Fibroblast of skin of right quadriceps (primary cell): ENCODE measurements around the gene ZCCHC18.

Experiments used
- DNase-seq: peaks from one replicate; pipeline ENCODE4 v3.0.0-alpha.2; 2013

Gene ZCCHC18

DNA sequence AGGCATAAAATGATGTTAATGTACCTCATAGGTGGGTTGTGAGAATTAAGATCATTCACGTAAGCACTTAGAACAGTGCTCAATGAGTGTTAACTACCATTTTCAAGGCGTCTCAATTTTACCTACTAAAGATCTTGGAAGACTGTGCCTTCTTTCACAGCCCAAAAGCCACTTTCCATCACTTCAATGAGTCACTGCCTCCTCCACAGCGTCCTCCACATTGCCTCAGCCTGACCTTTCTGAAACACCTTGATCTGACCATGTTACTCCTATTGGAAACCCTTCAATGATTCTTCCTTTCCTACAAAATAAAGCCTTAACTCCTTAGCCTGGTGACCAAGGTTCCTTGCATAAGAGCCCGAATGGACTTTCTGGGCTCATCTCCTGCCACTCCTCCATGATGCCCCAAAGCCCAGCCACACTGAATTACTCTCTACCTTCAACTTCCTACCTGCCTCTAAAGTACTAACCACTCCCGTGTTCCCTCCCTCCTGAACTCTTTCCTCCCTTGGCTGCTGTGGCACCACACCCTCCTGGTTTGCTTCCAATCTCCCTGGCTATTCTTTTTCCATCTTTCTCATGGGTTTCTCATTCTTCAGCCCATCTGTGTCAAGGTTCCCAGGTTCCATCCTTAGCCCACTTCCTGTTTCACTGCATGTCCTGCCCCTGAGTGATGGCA, 22.4 kb downstream of the ZCCHC18 start:
- no peak for DNase-seq

DNA sequence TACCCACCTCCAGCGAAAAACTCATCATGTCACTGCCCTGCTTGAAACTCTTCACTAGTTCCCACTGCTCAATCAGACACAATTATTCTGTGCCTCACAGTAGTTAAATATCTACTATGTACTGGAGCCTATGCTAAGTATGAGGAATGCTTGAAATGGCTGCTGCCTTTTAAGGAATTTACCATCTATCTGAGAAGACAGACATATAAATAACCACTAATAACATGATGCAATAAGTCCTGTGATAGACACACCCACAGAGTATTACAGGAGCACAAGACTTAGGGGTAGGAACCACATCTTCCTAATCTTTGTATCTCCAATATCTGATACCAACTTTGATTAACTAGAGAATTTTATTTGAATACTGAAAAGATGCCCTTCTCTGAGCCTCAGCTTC, 23.4 kb downstream of the ZCCHC18 start:
- DNase-seq = peak; percentile 19

DNA sequence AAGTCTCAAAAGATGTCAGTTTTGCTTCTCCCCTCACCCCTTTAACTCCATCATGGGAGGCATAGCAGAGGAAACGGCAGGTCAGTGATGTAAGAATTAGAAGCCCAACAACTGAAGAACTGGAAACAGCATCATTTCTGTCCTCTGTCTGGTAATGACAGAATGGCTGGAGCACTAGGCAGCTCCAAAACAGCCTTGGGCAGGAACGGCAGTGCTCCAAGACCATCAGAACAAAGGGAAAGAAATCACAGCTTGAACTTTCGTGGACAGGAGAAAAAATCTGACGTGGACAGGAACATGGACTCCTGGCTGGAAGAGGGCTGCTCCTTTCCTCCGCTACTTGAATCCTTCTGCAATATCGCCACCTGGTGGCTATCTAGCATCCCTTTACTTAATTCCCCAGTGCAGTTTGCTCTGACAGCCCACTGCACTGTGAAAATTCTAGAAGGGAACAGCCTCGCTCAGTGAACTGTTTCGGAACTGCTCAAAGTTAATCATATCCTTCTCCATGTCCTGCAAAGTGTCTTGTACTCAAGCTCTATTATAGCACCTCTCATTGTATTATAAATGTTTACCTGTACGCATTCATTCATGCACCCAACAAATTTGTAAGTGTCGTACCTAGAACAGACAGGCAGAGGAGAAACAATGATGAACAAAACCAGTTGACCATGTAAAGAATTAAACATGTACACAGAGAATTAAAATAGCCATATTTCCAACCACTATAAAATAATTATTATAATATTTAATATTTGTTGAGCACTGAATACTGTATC, 24.1 kb downstream of the ZCCHC18 start:
- DNase-seq = peak; percentile 75

DNA sequence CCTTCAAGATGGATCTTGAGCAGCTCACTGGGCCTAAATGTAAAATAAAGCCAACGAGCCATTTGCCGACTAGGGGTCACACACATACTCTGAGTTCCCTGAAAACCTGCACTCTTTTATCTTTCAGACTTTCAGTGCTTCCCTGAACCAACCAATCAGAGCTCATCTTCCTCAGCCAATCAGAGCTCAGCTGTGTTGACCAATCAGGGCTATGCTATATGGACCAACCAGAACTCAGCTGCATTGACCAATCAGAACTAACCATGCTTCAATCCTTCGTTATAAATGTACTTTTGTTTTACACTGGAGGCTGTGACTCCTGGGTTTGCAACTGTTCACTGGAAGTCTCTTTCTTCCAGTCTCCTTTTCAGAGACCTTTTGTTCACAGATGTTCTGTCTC, 25.2 kb downstream of the ZCCHC18 start:
- DNase-seq = no peak

DNA sequence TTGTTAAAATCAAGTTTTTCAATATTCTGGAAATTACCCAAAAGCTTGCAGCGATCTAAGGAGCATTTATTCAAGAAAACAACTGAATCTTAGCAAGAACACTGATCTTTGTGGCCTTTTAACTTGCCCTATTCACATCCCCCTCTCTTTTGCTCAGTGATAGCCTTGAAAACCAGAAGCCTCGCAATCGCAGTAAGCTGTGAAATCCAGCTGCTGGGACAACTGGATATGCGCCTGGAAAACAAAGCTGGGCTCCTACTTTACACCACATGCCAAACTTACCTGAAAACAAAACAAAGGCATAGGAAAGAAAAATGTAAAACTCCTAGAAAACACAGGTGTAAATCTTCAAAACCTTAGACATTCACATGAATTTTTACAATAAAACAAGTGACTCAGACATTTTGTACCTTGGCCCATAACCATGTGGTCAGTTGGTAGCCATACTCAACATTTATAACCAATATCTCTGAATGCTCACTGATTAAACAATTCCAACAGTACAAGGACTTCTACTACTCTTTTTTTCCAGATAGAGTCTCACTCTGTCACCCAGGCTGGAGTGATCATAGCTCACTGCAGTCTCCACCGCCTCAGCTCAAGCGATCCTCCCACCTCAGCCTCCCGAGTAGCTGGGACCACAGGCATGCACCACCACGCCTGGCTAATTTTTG, 28.9 kb downstream of the ZCCHC18 start:
- no peak for DNase-seq

DNA sequence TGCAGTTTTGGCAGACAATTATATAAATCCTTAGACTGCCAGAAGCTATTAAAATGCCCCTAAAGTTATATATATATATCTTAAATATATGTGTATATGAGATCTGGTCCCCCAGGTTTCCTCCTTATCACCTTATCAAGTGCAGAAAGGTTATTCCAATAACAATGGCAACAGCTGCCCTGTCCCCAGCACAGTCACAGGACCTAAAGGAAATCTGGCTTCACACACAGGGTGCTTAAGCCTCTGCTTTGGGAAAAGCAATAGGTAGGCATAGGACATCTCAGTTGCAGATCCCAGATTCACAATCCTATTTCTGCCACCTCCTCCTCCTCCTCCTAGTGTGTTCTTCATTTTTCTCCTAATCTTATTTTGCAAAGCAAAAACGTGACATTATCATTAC, 38.7 kb downstream of the ZCCHC18 start:
- DNase-seq = no peak

DNA sequence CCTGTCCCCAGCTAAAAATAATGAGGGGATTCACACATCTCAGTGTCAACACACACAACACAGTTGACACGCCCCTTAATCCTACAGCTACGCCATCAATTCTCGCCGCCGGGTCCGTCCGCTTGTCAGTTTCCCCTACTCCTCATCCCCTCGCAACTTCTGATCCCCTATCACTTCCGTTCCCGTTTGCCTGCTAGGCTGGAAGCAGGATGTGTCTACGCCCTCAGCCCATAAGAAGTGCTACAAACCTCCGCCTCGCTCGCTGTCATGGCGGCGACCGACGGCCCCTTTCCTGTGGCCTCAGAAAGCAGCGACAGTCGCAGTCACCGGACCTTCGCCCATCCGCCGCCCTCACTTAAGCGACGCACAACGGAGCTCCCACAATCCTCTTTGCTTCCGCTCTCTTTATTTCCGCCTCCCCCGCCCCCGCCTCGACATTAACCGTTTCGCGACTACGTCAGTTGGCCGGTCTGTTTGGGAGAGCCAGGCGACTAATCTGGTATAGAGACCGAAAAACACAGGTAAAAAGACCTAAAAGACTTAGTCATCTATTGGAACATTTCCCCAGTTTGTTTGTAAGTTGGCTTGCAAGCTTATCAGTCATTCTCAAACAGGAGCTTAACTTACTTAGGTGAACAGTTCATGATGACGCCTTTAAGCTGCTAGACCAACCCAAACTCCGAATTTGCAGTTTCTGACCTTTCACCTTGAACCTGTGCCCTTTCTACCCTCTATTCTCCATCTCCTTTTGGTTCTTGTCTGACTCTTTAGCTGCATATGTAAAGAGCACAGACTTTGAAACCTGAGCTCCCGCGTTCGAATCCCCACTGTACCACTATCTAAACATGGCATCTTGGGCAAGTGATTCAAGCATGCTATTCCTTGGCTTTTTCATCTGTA, 44.6 kb downstream of the ZCCHC18 start, which contains the start of gene SLC25A53:
SLC25A53 (minus strand) TSS at position 380 of the 900 bp plus-strand sequence. CDS start 51,752 bp downstream, outside the sequence.
- peak; percentile 81 for DNase-seq
